HUES48 (cell line): Measurements from ENCODE around the gene ABCC10.
"Not testable (repeated sequence)": the region's sequence is repeated elsewhere in the genome, so short reads cannot be mapped to it uniquely, and the experiment has no call there.

Source experiments
- H3K27ac ChIP-seq: one replicate; pipeline ENCODE4 v1.7.0; 2013; ENCODE audit warnings: low read depth, low read length, inconsistent platforms
- H3K27me3 ChIP-seq: 2 replicates; pipeline ENCODE4 v1.6.1; 2013; ENCODE audit warnings: mild to moderate bottlenecking, low read length; ENCODE audit not compliant: control insufficient read depth, insufficient read depth
- H3K36me3 ChIP-seq: 2 replicates; pipeline ENCODE4 v1.6.1; 2013; ENCODE audit warnings: low read length; ENCODE audit not compliant: control insufficient read depth, insufficient read depth
- H3K4me1 ChIP-seq: 2 replicates; pipeline ENCODE4 v1.6.1; 2013; ENCODE audit warnings: mild to moderate bottlenecking, low read length; ENCODE audit not compliant: control insufficient read depth, insufficient read depth
- H3K4me3 ChIP-seq: 2 replicates; pipeline ENCODE4 v1.5.1; 2013; ENCODE audit warnings: mild to moderate bottlenecking, low read depth, low read length
- H3K9ac ChIP-seq: 2 replicates; pipeline ENCODE4 v1.6.1; 2013; ENCODE audit warnings: mild to moderate bottlenecking, low read depth, low read length, moderate library complexity
- H3K9me3 ChIP-seq: 2 replicates; pipeline ENCODE4 v1.6.1; 2013; ENCODE audit warnings: low read length; ENCODE audit not compliant: control insufficient read depth, insufficient read depth

ABCC10 gene

DNA sequence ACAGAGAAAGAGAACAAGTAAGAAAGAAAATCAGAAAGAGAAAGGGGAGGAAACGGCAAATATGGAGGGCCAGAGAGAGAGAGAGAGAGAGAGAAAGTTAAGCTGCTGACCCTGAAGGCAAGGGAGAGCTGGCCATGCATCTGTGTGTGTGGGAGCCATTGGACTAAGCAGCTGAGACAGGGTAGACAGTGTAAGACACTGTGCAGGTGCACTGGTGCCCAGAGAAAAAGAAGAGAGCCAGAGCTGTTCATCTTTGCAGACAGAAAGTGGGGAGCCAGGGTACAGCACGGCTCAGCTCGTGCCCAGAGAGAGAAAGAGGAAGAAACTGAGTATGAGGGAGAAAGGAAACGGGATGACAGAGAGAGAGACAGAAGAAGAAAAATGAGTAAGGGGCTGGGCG, 33.7 kb upstream of the ABCC10 start:
- H3K36me3 ChIP-seq: no peaks in the 10 kb centered on the region
- no peak overlapping the region for H3K4me3 ChIP-seq
- H3K9ac ChIP-seq: no peak overlapping the region
- no peaks in the 10 kb centered on the region for H3K27me3 ChIP-seq
- H3K4me1 ChIP-seq: peaks cover 13% of the 10 kb centered on the region
- no peaks in the 10 kb centered on the region for H3K9me3 ChIP-seq
- no peak overlapping the region for H3K27ac ChIP-seq

GRCh38 chr6:43394982-43395381, 32.4 kb upstream of the ABCC10 start:
- Histone ChIP-seq H3K9ac (no peak overlapping the region), H3K4me1 (peaks cover 13% of the 10 kb centered on the region), H3K27ac (no peak overlapping the region), H3K9me3 (no peaks in the 10 kb centered on the region), H3K36me3 (no peaks in the 10 kb centered on the region), H3K27me3 (no peaks in the 10 kb centered on the region), H3K4me3 (no peak overlapping the region)

DNA sequence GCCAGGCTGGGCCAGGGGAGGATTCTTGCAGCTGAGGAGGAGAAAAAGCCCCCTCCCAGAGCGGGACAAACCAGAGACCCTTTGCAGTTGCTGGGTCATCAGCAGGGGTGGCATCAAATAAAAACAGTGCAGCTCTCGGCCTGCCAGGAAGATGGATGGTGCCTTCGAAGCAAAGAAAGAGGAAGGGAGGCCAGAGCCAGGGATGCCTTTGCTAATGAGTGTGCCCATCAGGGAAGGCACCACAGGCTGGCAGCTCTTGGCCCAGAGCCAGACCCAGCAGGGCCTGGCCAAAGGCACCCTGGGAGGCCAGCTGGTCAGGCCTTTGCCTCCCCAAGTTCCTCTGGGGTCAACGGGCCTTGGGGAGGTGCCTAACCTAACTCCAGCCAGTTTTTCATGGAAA, 31.6 kb upstream of the ABCC10 start:
- Histone ChIP-seq H3K27me3 (no peaks in the 10 kb centered on the region; the same call in 1 of the 2 replicates), H3K27ac (no peak overlapping the region), H3K9ac (no peak overlapping the region), H3K36me3 (no peaks in the 10 kb centered on the region), H3K9me3 (no peaks in the 10 kb centered on the region), H3K4me3 (no peak overlapping the region), H3K4me1 (peaks cover 10% of the 10 kb centered on the region; the same call in 1 of the 2 replicates)

- Histone ChIP-seq H3K27ac (no peak overlapping the region), H3K27me3 (no peaks in the 10 kb centered on the region; the same call in 1 of the 2 replicates), H3K9me3 (no peaks in the 10 kb centered on the region), H3K9ac (no peak overlapping the region), H3K4me1 (peaks cover 10% of the 10 kb centered on the region; the same call in 1 of the 2 replicates), H3K36me3 (no peaks in the 10 kb centered on the region), H3K4me3 (no peak overlapping the region)
Observed at GRCh38 chr6:43396408-43397149, 30.8 kb upstream of the ABCC10 start.

DNA sequence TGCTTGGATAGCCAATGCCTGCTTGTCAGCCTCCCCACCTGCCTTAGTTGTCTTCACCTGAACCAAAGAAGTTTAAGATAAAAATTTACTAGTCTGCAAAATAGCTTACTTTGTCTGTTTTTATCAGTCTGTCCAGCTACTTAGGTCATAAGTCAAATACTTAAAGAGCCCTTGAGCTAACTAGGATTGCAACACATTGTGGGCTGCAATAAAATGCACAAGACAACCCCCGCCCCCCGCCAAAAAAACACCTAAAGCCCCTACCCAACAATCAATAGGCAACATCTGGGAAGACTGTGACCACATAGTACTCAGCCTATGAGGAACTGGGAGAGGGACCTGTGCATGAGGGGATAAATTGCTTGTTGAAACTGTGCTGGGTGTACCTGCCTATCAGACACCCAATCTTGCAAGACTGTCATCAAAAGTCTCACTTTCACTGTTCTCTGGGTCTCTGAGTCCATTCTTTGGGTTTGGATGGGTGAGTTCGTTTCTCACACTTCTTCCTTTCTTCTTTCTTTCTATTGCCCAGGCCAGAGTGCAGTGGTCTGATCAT, 27.3 kb upstream of the ABCC10 start:
- Histone ChIP-seq H3K9me3 (no peaks in the 10 kb centered on the region), H3K27ac (no peak overlapping the region), H3K9ac (no peak overlapping the region), H3K4me1 (peaks cover 10% of the 10 kb centered on the region; the same call in 1 of the 2 replicates), H3K27me3 (no peaks in the 10 kb centered on the region; the same call in 1 of the 2 replicates), H3K4me3 (no peak overlapping the region), H3K36me3 (no peaks in the 10 kb centered on the region)

DNA sequence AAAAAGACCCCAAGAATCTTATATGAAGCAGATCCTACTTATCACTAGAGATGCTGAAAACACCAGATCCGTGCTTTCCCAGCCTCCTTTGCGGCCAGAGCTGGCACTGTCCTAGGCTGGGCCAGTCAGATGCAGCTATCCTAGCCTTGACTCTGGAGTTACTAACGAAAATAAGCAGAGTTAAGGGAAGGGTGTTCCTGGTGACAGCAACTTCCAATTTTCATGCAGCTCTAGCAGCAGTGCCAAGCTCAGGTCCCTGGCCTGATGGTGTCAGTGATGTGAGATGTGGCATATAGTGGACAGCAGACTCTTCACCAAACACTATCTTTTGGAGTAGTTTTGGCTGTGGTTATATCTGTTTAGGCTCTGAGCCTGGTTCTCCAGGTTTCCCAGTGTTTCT, 25.6 kb upstream of the ABCC10 start:
- Histone ChIP-seq H3K9ac (no peak overlapping the region), H3K9me3 (no peaks in the 10 kb centered on the region), H3K36me3 (no peaks in the 10 kb centered on the region), H3K4me1 (0 out of 2 replicates have a peak, but pooled peaks cover 1% of the 10 kb centered on the region), H3K27me3 (no peaks in the 10 kb centered on the region; the same call in 1 of the 2 replicates), H3K4me3 (no peak overlapping the region), H3K27ac (no peak overlapping the region)

DNA sequence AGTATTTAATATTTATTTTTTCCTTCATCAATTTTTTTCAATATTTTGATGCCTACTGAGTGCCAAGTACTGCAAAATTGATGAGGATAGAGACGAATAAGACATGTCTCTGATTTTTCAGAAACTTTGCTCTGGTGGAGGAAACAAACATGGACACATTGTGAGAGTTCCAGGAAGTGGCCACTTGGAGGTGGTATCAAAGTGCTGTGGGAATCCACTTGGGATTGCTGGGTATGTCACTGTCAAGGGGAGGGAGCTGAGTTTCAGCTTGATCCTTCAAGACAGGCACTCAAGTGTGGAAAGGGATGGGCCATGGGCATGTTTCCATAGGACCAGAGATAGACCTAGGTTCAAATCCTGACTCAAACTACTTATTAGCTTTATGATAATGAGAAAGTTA, 24.5 kb upstream of the ABCC10 start:
- Histone ChIP-seq H3K27ac (no peak overlapping the region), H3K27me3 (no peaks in the 10 kb centered on the region; the same call in 1 of the 2 replicates), H3K4me3 (no peak overlapping the region), H3K9me3 (no peaks in the 10 kb centered on the region), H3K36me3 (no peaks in the 10 kb centered on the region), H3K4me1 (no peaks in the 10 kb centered on the region), H3K9ac (no peak overlapping the region)

GRCh38 chr6:43405354-43405753, 22.0 kb upstream of the ABCC10 start:
- no peaks in the 10 kb centered on the region for H3K36me3 ChIP-seq
- H3K9me3 ChIP-seq: no peaks in the 10 kb centered on the region
- no peak overlapping the region for H3K9ac ChIP-seq
- H3K4me1 ChIP-seq: no peaks in the 10 kb centered on the region
- no peaks in the 10 kb centered on the region; the same call in 1 of the 2 replicates for H3K27me3 ChIP-seq
- H3K4me3 ChIP-seq: no peak overlapping the region
- no peak overlapping the region for H3K27ac ChIP-seq

DNA sequence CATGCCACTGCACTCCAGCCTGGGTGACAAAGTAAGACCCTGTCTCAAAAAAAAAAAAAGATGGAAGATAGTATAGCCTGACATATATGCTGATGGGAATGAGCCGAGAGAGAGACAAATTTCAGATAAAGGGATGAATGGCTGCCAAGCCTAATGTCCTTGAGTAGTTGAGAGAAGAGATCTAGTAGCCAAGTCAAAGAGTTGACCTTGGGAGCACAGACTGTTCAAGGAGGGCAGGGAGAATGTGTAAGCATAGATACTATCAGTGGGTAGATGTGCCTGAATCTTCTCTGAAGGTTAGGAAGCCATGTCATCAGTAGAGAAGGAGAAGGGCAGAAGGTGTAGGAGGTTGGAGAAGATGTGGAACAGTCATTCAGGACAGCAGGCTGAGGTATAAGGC, 20.0 kb upstream of the ABCC10 start:
- H3K4me3 ChIP-seq: no peak overlapping the region
- no peak overlapping the region for H3K27ac ChIP-seq
- no peaks in the 10 kb centered on the region for H3K36me3 ChIP-seq
- no peaks in the 10 kb centered on the region for H3K4me1 ChIP-seq
- H3K9ac ChIP-seq: no peak overlapping the region
- no peaks in the 10 kb centered on the region for H3K27me3 ChIP-seq
- H3K9me3 ChIP-seq: no peaks in the 10 kb centered on the region

DNA sequence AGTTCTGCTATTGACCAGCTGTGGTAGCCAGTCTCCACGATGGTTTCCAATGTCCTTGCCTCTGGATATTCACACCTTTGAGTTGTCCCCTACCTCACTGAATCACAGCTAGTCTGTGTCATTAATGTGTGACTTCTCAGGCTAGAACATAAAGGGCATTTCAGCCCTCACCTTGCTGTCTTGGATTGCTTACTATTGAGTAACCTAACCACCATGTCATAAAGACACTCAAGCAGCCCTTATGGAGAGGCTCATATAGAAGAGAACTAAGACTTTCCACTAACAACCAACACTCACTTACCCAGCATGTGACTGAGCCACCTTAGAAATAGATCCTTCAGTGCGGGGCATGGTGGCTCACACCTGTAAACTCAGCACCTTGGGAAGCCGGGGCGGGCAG, 19.1 kb upstream of the ABCC10 start:
- Histone ChIP-seq H3K27me3 (no peaks in the 10 kb centered on the region), H3K27ac (no peak overlapping the region), H3K9me3 (no peaks in the 10 kb centered on the region), H3K9ac (no peak overlapping the region), H3K4me3 (no peak overlapping the region), H3K4me1 (no peaks in the 10 kb centered on the region), H3K36me3 (no peaks in the 10 kb centered on the region)

DNA sequence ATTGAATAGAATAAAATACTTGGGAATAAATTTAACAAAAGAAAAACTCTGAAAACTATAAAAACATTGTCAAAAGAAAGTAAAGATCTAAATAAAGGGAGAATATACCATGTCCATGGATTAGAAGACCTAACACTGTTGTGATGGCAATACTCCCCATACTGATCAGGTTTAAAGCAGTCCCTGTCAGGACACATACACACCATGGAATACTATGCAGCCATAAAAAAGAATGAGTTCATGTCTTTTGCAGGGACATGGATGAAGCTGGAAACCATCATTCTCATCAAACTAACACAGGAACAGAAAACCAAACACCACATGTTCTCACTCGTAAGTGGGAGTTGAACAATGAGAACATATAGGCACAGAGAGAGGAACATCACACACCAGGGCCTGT, 16.6 kb upstream of the ABCC10 start:
- not testable (repeated sequence) for H3K36me3 ChIP-seq, H3K9ac ChIP-seq, H3K4me1 ChIP-seq, H3K27me3 ChIP-seq, H3K9me3 ChIP-seq, H3K4me3 ChIP-seq, H3K27ac ChIP-seq
